ENCODE results near the gene ADAM11.
"Not testable (repeated sequence)": the region's sequence is repeated elsewhere in the genome, so short reads cannot be mapped to it uniquely, and the experiment has no call there.

Gene ADAM11

GRCh38 chr17:44758414-44759085 lies at the start of gene ADAM11:
TSS of gene ADAM11 (plus strand) at chr17:44758988. CDS start at chr17:44759200, 212 bp downstream.
- DNase-seq, result peak in 1 of 3 donors; percentile 37

GRCh38 chr17:44719444-44719843 lies 39.3 kb upstream of the ADAM11 start:
- no peak for DNase-seq

GRCh38 chr17:44722254-44722653 lies 36.5 kb upstream of the ADAM11 start:
- DNase-seq, result no peak

GRCh38 chr17:44726121-44726520 lies 32.7 kb upstream of the ADAM11 start:
- not testable (repeated sequence) for DNase-seq

- no peak for DNase-seq
Measured at GRCh38 chr17:44733753-44734152, 25.0 kb upstream of the ADAM11 start.

- no peak for DNase-seq
Measured at GRCh38 chr17:44734272-44734671, 24.5 kb upstream of the ADAM11 start.

GRCh38 chr17:44736551-44737240 lies 22.1 kb upstream of the ADAM11 start:
- no peak for DNase-seq

GRCh38 chr17:44738214-44738906 lies 20.4 kb upstream of the ADAM11 start:
- DNase-seq, result peak in 2 of 3 donors; percentile 20 to 27

- DNase-seq, result no peak
Measured at GRCh38 chr17:44741316-44741715, 17.5 kb upstream of the ADAM11 start.

GRCh38 chr17:44745301-44745700 lies 13.5 kb upstream of the ADAM11 start:
- DNase-seq, result no peak

- DNase-seq, result not testable (repeated sequence)
Measured at GRCh38 chr17:44745738-44746137, 13.1 kb upstream of the ADAM11 start.

- DNase-seq, result no peak
Measured at GRCh38 chr17:44747566-44747965, 11.2 kb upstream of the ADAM11 start.

GRCh38 chr17:44749076-44749979 lies 9.5 kb upstream of the ADAM11 start:
- no peak for DNase-seq

- DNase-seq, result no peak
Measured at GRCh38 chr17:44749980-44750318, 8.8 kb upstream of the ADAM11 start.

- DNase-seq, result no peak
Measured at GRCh38 chr17:44751331-44751730, 7.5 kb upstream of the ADAM11 start.

GRCh38 chr17:44751806-44752205 lies 7.0 kb upstream of the ADAM11 start:
- DNase-seq, result no peak

- DNase-seq, result no peak
Measured at GRCh38 chr17:44752953-44753861, 5.6 kb upstream of the ADAM11 start.

- DNase-seq, result no peak
Measured at GRCh38 chr17:44754276-44754675, 4.5 kb upstream of the ADAM11 start.

GRCh38 chr17:44755180-44755579 lies 3.6 kb upstream of the ADAM11 start:
- DNase-seq, result not testable (repeated sequence)

- no peak for DNase-seq
Measured at GRCh38 chr17:44757045-44757917, 1.5 kb upstream of the ADAM11 start.

GRCh38 chr17:44757918-44758413 lies 822 bp upstream of the ADAM11 start:
- no peak for DNase-seq
